Measurements from ENCODE around the gene CREB5.

Gene CREB5

GRCh38 chr7:28576656-28577055, 164.3 kb downstream of the CREB5 start:
- Histone ChIP-seq H3K9me3 (ENCODE audit: low read length) (no peaks in the 10 kb centered on the region), H3K27me3 (ENCODE audit: control insufficient read depth in 1 of 2, insufficient read depth in 2 of 2, low read length in 2 of 2) (no peaks in the 10 kb centered on the region)

GRCh38 chr7:28579571-28579970, 167.3 kb downstream of the CREB5 start:
- Histone ChIP-seq H3K27me3 (ENCODE audit: control insufficient read depth in 1 of 2, insufficient read depth in 2 of 2, low read length in 2 of 2) (no peaks in the 10 kb centered on the region), H3K4me1 (ENCODE audit: insufficient read depth, low read length) (no peaks in the 10 kb centered on the region), H3K9me3 (ENCODE audit: low read length) (no peaks in the 10 kb centered on the region), H3K27ac (ENCODE audit: low read depth, low read length) (no peak overlapping the region), H3K9ac (ENCODE audit: low read length) (no peak overlapping the region), H3K4me3 (ENCODE audit: low read depth in 1 of 2, low read length in 2 of 2) (no peak overlapping the region), H3K36me3 (ENCODE audit: insufficient read depth, low read length) (no peaks in the 10 kb centered on the region)

More at GRCh38 chr7:28576656-28577055, 164.3 kb downstream of the CREB5 start:
- H3K4me3 ChIP-seq (ENCODE audit: low read depth in 1 of 2, low read length in 2 of 2) = no peak overlapping the region
- no peak overlapping the region for H3K27ac ChIP-seq (ENCODE audit: low read depth, low read length)
- no peaks in the 10 kb centered on the region for H3K36me3 ChIP-seq (ENCODE audit: insufficient read depth, low read length)
- no peaks in the 10 kb centered on the region for H3K4me1 ChIP-seq (ENCODE audit: insufficient read depth, low read length)
- H3K9ac ChIP-seq (ENCODE audit: low read length) = no peak overlapping the region

- Histone ChIP-seq H3K27ac (ENCODE audit: low read depth, low read length) (no peak overlapping the region), H3K4me3 (ENCODE audit: low read depth in 1 of 2, low read length in 2 of 2) (no peak overlapping the region), H3K4me1 (ENCODE audit: insufficient read depth, low read length) (no peaks in the 10 kb centered on the region), H3K27me3 (ENCODE audit: control insufficient read depth in 1 of 2, insufficient read depth in 2 of 2, low read length in 2 of 2) (no peaks in the 10 kb centered on the region), H3K36me3 (ENCODE audit: insufficient read depth, low read length) (no peaks in the 10 kb centered on the region), H3K9me3 (ENCODE audit: low read length) (no peaks in the 10 kb centered on the region), H3K9ac (ENCODE audit: low read length) (no peak overlapping the region)
Measured at GRCh38 chr7:28580665-28581064, 168.3 kb downstream of the CREB5 start.

GRCh38 chr7:28581351-28581750, 169.0 kb downstream of the CREB5 start:
- Histone ChIP-seq H3K9ac (ENCODE audit: low read length) (no peak overlapping the region), H3K9me3 (ENCODE audit: low read length) (no peaks in the 10 kb centered on the region), H3K36me3 (ENCODE audit: insufficient read depth, low read length) (no peaks in the 10 kb centered on the region), H3K27ac (ENCODE audit: low read depth, low read length) (no peak overlapping the region), H3K4me1 (ENCODE audit: insufficient read depth, low read length) (no peaks in the 10 kb centered on the region), H3K27me3 (ENCODE audit: control insufficient read depth in 1 of 2, insufficient read depth in 2 of 2, low read length in 2 of 2) (no peaks in the 10 kb centered on the region), H3K4me3 (ENCODE audit: low read depth in 1 of 2, low read length in 2 of 2) (no peak overlapping the region)

- no peak overlapping the region for H3K9ac ChIP-seq (ENCODE audit: low read length)
- H3K4me1 ChIP-seq (ENCODE audit: insufficient read depth, low read length) = no peaks in the 10 kb centered on the region
- no peaks in the 10 kb centered on the region for H3K27me3 ChIP-seq (ENCODE audit: control insufficient read depth in 1 of 2, insufficient read depth in 2 of 2, low read length in 2 of 2)
Measured at GRCh38 chr7:28582226-28582625, 169.9 kb downstream of the CREB5 start.

GRCh38 chr7:28584235-28584634, 171.9 kb downstream of the CREB5 start:
- H3K27me3 ChIP-seq (ENCODE audit: control insufficient read depth in 1 of 2, insufficient read depth in 2 of 2, low read length in 2 of 2) = no peaks in the 10 kb centered on the region
- H3K27ac ChIP-seq (ENCODE audit: low read depth, low read length) = no peak overlapping the region
- H3K4me3 ChIP-seq (ENCODE audit: low read depth in 1 of 2, low read length in 2 of 2) = no peak overlapping the region
- H3K9me3 ChIP-seq (ENCODE audit: low read length) = no peaks in the 10 kb centered on the region
- no peak overlapping the region for H3K9ac ChIP-seq (ENCODE audit: low read length)
- no peaks in the 10 kb centered on the region for H3K36me3 ChIP-seq (ENCODE audit: insufficient read depth, low read length)
- no peaks in the 10 kb centered on the region for H3K4me1 ChIP-seq (ENCODE audit: insufficient read depth, low read length)

More at GRCh38 chr7:28582226-28582625, 169.9 kb downstream of the CREB5 start:
- Histone ChIP-seq H3K27ac (ENCODE audit: low read depth, low read length) (no peak overlapping the region), H3K9me3 (ENCODE audit: low read length) (no peaks in the 10 kb centered on the region), H3K36me3 (ENCODE audit: insufficient read depth, low read length) (no peaks in the 10 kb centered on the region), H3K4me3 (ENCODE audit: low read depth in 1 of 2, low read length in 2 of 2) (no peak overlapping the region)

- Histone ChIP-seq H3K4me1 (ENCODE audit: insufficient read depth, low read length) (no peaks in the 10 kb centered on the region), H3K9ac (ENCODE audit: low read length) (no peak overlapping the region), H3K9me3 (ENCODE audit: low read length) (no peaks in the 10 kb centered on the region), H3K36me3 (ENCODE audit: insufficient read depth, low read length) (no peaks in the 10 kb centered on the region), H3K27me3 (ENCODE audit: control insufficient read depth in 1 of 2, insufficient read depth in 2 of 2, low read length in 2 of 2) (no peaks in the 10 kb centered on the region), H3K4me3 (ENCODE audit: low read depth in 1 of 2, low read length in 2 of 2) (no peak overlapping the region), H3K27ac (ENCODE audit: low read depth, low read length) (no peak overlapping the region)
Measured at GRCh38 chr7:28586736-28587135, 174.4 kb downstream of the CREB5 start.

GRCh38 chr7:28587211-28587610, 174.9 kb downstream of the CREB5 start:
- H3K27me3 ChIP-seq (ENCODE audit: control insufficient read depth in 1 of 2, insufficient read depth in 2 of 2, low read length in 2 of 2) = no peaks in the 10 kb centered on the region
- H3K4me1 ChIP-seq (ENCODE audit: insufficient read depth, low read length) = no peaks in the 10 kb centered on the region
- H3K9me3 ChIP-seq (ENCODE audit: low read length) = no peaks in the 10 kb centered on the region
- H3K36me3 ChIP-seq (ENCODE audit: insufficient read depth, low read length) = no peaks in the 10 kb centered on the region
- no peak overlapping the region for H3K4me3 ChIP-seq (ENCODE audit: low read depth in 1 of 2, low read length in 2 of 2)
- H3K27ac ChIP-seq (ENCODE audit: low read depth, low read length) = no peak overlapping the region
- no peak overlapping the region for H3K9ac ChIP-seq (ENCODE audit: low read length)

GRCh38 chr7:28588602-28589001, 176.3 kb downstream of the CREB5 start:
- Histone ChIP-seq H3K36me3 (ENCODE audit: insufficient read depth, low read length) (no peaks in the 10 kb centered on the region), H3K27ac (ENCODE audit: low read depth, low read length) (no peak overlapping the region), H3K27me3 (ENCODE audit: control insufficient read depth in 1 of 2, insufficient read depth in 2 of 2, low read length in 2 of 2) (no peaks in the 10 kb centered on the region), H3K9me3 (ENCODE audit: low read length) (no peaks in the 10 kb centered on the region), H3K4me1 (ENCODE audit: insufficient read depth, low read length) (no peaks in the 10 kb centered on the region), H3K4me3 (ENCODE audit: low read depth in 1 of 2, low read length in 2 of 2) (no peak overlapping the region), H3K9ac (ENCODE audit: low read length) (no peak overlapping the region)

GRCh38 chr7:28591041-28591674, 178.8 kb downstream of the CREB5 start:
- no peak overlapping the region for H3K9ac ChIP-seq (ENCODE audit: low read length)
- H3K4me1 ChIP-seq (ENCODE audit: insufficient read depth, low read length) = no peaks in the 10 kb centered on the region
- H3K36me3 ChIP-seq (ENCODE audit: insufficient read depth, low read length) = no peaks in the 10 kb centered on the region
- no peaks in the 10 kb centered on the region for H3K27me3 ChIP-seq (ENCODE audit: control insufficient read depth in 1 of 2, insufficient read depth in 2 of 2, low read length in 2 of 2)
- no peaks in the 10 kb centered on the region for H3K9me3 ChIP-seq (ENCODE audit: low read length)
- H3K4me3 ChIP-seq (ENCODE audit: low read depth in 1 of 2, low read length in 2 of 2) = no peak overlapping the region
- H3K27ac ChIP-seq (ENCODE audit: low read depth, low read length) = no peak overlapping the region

GRCh38 chr7:28591725-28592349, 179.5 kb downstream of the CREB5 start:
- Histone ChIP-seq H3K27me3 (ENCODE audit: control insufficient read depth in 1 of 2, insufficient read depth in 2 of 2, low read length in 2 of 2) (no peaks in the 10 kb centered on the region), H3K4me3 (ENCODE audit: low read depth in 1 of 2, low read length in 2 of 2) (no peak overlapping the region), H3K27ac (ENCODE audit: low read depth, low read length) (no peak overlapping the region), H3K36me3 (ENCODE audit: insufficient read depth, low read length) (no peaks in the 10 kb centered on the region), H3K9ac (ENCODE audit: low read length) (no peak overlapping the region), H3K9me3 (ENCODE audit: low read length) (no peaks in the 10 kb centered on the region), H3K4me1 (ENCODE audit: insufficient read depth, low read length) (no peaks in the 10 kb centered on the region)

- Histone ChIP-seq H3K27me3 (ENCODE audit: control insufficient read depth in 1 of 2, insufficient read depth in 2 of 2, low read length in 2 of 2) (no peaks in the 10 kb centered on the region), H3K36me3 (ENCODE audit: insufficient read depth, low read length) (no peaks in the 10 kb centered on the region), H3K4me1 (ENCODE audit: insufficient read depth, low read length) (no peaks in the 10 kb centered on the region), H3K9ac (ENCODE audit: low read length) (no peak overlapping the region), H3K9me3 (ENCODE audit: low read length) (no peaks in the 10 kb centered on the region), H3K27ac (ENCODE audit: low read depth, low read length) (no peak overlapping the region), H3K4me3 (ENCODE audit: low read depth in 1 of 2, low read length in 2 of 2) (no peak overlapping the region)
Measured at GRCh38 chr7:28592861-28593260, 180.5 kb downstream of the CREB5 start.

All from muscle layer of colon (tissue), 2 donors.